ENCODE results near the gene DRD1. TPM values are rescaled to one million over a fixed set of nuclear protein-coding genes. Genes with fewer than 3 reads are reported as not detected.

Gene DRD1
- total and polyA plus RNA-seq, 8 donors: 0.04 to 0.21 (median 0.06) TPM; not detected in 3

- ATAC-seq (no peak), FAIRE-seq (no peak), DNase-seq (no peak)
- H3K4me1 ChIP-seq: no peaks in the 10 kb centered on the region
- no peak overlapping the region for H3K4me3 ChIP-seq
- peaks cover 0 to 4% (median 0%) of the 10 kb centered on the region in 4 donors for H3K27me3 ChIP-seq
- H3K9me3 ChIP-seq: no peaks in the 10 kb centered on the region
- WGBS, 2 donors: 77 to 82% methylated on average over 2 of the region's 2 CpGs
- intact Hi-C loops (cut with DNase I): no loop called here
- no peak overlapping the region for H3K27ac ChIP-seq
- TF ChIP-seq, protein P1, sequence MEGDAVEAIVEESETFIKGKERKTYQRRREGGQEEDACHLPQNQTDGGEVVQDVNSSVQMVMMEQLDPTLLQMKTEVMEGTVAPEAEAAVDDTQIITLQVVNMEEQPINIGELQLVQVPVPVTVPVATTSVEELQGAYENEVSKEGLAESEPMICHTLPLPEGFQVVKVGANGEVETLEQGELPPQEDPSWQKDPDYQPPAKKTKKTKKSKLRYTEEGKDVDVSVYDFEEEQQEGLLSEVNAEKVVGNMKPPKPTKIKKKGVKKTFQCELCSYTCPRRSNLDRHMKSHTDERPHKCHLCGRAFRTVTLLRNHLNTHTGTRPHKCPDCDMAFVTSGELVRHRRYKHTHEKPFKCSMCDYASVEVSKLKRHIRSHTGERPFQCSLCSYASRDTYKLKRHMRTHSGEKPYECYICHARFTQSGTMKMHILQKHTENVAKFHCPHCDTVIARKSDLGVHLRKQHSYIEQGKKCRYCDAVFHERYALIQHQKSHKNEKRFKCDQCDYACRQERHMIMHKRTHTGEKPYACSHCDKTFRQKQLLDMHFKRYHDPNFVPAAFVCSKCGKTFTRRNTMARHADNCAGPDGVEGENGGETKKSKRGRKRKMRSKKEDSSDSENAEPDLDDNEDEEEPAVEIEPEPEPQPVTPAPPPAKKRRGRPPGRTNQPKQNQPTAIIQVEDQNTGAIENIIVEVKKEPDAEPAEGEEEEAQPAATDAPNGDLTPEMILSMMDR (IDR thresholded peaks at IDR 0.05): no peak
- no peaks in the 10 kb centered on the region for H3K36me3 ChIP-seq
Observed at GRCh38 chr5:175422058-175422457, 21.9 kb downstream of the DRD1 start.

DNA sequence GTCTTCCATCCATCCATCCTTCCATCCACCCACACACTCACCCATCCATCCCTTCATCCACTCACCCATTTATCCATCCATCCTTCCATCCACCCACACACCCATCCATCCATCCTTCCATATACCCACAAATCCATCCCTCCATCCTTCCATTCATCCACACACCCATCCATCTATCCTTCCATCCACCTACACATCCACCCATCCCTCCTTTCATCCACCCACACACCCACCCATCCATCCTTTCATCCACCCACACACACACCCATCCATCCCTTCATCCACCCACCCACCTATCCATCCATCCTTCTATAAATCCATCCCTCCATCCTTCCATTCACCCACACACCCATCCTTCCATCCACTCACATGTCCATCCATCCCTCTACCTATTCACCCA lies 23.6 kb downstream of the DRD1 start:
- Histone ChIP-seq H3K27ac (no peak overlapping the region), H3K4me1 (no peaks in the 10 kb centered on the region), H3K27me3 (peaks cover 0 to 1% (median 0%) of the 10 kb centered on the region in 4 donors), H3K36me3 (no peaks in the 10 kb centered on the region), H3K9me3 (no peaks in the 10 kb centered on the region), H3K4me3 (no peak overlapping the region)
- ATAC-seq: no peak
- no peak for FAIRE-seq
- intact Hi-C loops (cut with DNase I): no loop called here
- TF ChIP-seq, protein P1 (IDR thresholded peaks at IDR 0.05): no peak
- no peak for DNase-seq

DNA sequence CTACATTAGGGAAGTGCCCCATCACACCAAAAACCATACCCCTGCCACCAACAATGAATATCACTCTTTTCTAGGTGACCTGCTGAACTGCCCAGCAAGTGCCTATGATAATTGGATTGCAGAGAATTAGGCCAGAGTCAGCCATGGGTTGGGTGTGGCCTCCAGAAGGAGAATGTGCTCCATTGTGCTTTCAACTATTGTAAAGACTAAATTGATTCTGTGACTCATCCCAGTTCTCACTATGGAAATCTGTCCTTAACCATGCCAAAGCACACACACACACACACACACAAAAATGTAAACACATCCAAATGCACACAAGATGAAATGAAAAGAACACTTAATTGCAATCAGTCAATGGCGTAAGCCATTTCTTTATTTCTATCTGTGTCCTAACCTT lies 25.7 kb downstream of the DRD1 start:
- TF ChIP-seq, protein P1 (IDR thresholded peaks at IDR 0.05): no peak
- H3K36me3 ChIP-seq: no peaks in the 10 kb centered on the region
- ATAC-seq: no peak
- H3K4me3 ChIP-seq: no peak overlapping the region
- DNase-seq: no peak
- WGBS, 2 donors: 89 to 94% methylated on average over 1 of the region's 1 CpG
- H3K27ac ChIP-seq: no peak overlapping the region
- no peaks in the 10 kb centered on the region for H3K4me1 ChIP-seq
- intact Hi-C loops (cut with DNase I): no loop called here
- FAIRE-seq: no peak
- H3K9me3 ChIP-seq: no peaks in the 10 kb centered on the region
- H3K27me3 ChIP-seq: no peaks in the 10 kb centered on the region

DNA sequence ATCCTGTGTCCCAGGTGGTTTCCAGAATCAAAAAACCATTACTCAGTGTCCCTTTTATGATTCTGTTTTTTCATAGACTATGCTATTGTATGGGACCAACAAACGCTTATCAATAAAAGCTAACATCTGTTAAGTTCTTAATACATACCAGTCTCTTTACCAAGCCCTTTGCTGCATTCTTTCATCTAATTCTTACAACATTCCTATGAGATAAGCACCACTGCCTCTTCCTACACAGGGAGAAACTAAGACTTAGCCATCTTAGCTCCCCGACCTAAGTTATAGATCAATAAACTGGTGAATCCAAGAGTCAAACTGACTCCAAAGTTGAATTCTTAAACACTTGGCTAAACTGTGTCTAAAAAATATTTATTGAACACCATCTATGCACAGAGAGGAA lies 26.6 kb downstream of the DRD1 start:
- FAIRE-seq (no peak), ATAC-seq (no peak), DNase-seq (no peak)
- Histone ChIP-seq H3K9me3 (no peaks in the 10 kb centered on the region), H3K4me1 (no peaks in the 10 kb centered on the region), H3K27me3 (no peaks in the 10 kb centered on the region), H3K4me3 (no peak overlapping the region), H3K27ac (no peak overlapping the region), H3K36me3 (no peaks in the 10 kb centered on the region)
- TF ChIP-seq, protein P1 (IDR thresholded peaks at IDR 0.05): no peak
- WGBS, 2 donors: 43 to 45% methylated on average over 2 of the region's 2 CpGs
- intact Hi-C loops (cut with DNase I): no loop called here

GRCh38 chr5:175415303-175415702 lies 28.7 kb downstream of the DRD1 start:
- TF ChIP-seq, protein P1 (IDR thresholded peaks at IDR 0.05): no peak
- no peak for DNase-seq
- Histone ChIP-seq H3K27me3 (no peaks in the 10 kb centered on the region), H3K4me3 (no peak overlapping the region), H3K4me1 (no peaks in the 10 kb centered on the region), H3K36me3 (no peaks in the 10 kb centered on the region), H3K27ac (no peak overlapping the region), H3K9me3 (no peaks in the 10 kb centered on the region)
- intact Hi-C loops (cut with DNase I): no loop called here
- no peak for ATAC-seq
- no peak for FAIRE-seq
- 80 to 85% methylated on average over 2 of the region's 2 CpGs for WGBS, 2 donors

All from pancreas (tissue), 10 donors.